Parathyroid adenoma (tissue), 2 donors: ENCODE data around the gene ADCY10.

ENCODE experiments used
- H2AFZ ChIP-seq: fragments of 300-600 bp; sonication (generic); one replicate; pipeline ENCODE4 v1.7.0; 2017; ENCODE audit warnings: antibody characterized with exemption, mild to moderate bottlenecking
- H3K27ac ChIP-seq: fragments of 300-600 bp; sonication (generic); one replicate; pipeline ENCODE4 v1.7.0; 2017
- H3K27me3 ChIP-seq: fragments of 300-600 bp; sonication (generic); one replicate; pipeline ENCODE4 v1.7.0; 2017; ENCODE audit warnings: low read length; ENCODE audit not compliant: control insufficient read depth, insufficient read depth
- H3K36me3 ChIP-seq: fragments of 300-600 bp; sonication (generic); one replicate; pipeline ENCODE4 v1.7.0; 2017; ENCODE audit warnings: low read length; ENCODE audit not compliant: control insufficient read depth, insufficient read depth
- H3K4me1 ChIP-seq: fragments of 300-600 bp; sonication (generic); one replicate; pipeline ENCODE4 v1.7.0; 2017; ENCODE audit warnings: control low read depth
- H3K4me2 ChIP-seq: fragments of 300-600 bp; sonication (generic); one replicate; pipeline ENCODE4 v1.7.0; 2017; ENCODE audit warnings: low read length
- H3K4me3 ChIP-seq: fragments of 300-600 bp; sonication (generic); one replicate; pipeline ENCODE4 v1.7.0; 2017; ENCODE audit warnings: low read depth, low read length
- H3K79me2 ChIP-seq: fragments of 300-600 bp; sonication (generic); one replicate; pipeline ENCODE4 v1.7.0; 2017; ENCODE audit warnings: control low read depth
- H3K9ac ChIP-seq: fragments of 300-600 bp; sonication (generic); one replicate; pipeline ENCODE4 v1.7.0; 2017; ENCODE audit warnings: mild to moderate bottlenecking
- H3K9me3 ChIP-seq: fragments of 300-600 bp; sonication (generic); one replicate; pipeline ENCODE4 v1.7.0; 2017; ENCODE audit warnings: low read length; ENCODE audit not compliant: control insufficient read depth
- CTCF ChIP-seq: fragments of 300-600 bp; sonication (generic); IDR thresholded peaks from one replicate; pipeline ENCODE4 v1.7.0; 2017; ENCODE audit warnings: antibody characterized with exemption, mild to moderate bottlenecking
- donor health status: primary hyperparathyroidism.

ADCY10 gene

DNA sequence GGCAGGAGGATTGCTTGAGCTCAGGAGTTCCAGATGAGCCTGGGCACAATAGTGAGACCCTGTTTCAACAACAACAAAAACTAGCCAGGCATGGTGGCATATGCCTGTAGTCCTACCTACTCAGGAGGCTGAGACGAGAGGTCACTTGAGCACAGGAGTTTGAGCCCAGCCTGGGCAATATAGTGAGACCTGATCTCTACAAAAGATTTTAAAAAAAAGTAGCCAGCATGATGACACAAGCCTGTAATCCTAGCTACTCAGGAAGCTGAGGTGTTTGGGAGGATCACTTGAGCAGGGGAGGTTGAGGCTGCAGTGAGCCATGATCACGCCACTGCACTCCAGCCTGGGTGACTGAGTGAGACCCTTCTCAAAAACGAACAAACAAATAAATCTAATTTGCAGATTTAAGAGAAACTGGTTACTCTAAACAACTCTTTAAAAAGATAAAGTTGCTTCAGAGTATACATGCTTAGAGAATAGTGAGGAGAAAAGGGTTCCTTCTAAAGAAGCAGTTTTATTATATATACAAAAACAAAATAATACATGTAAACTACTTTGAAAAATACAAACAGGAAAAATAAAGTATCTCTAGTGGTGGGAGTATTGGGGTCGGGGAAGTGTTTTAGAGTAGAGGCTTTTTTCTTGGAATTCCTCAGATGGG lies 88.4 kb downstream of the ADCY10 start:
- H2AFZ ChIP-seq, result no peak overlapping the region
- no peak for TF ChIP-seq CTCF
- H3K9ac ChIP-seq, result no peak overlapping the region
- no peaks in the 10 kb centered on the region for H3K27me3 ChIP-seq
- H3K4me3 ChIP-seq, result no peak overlapping the region
- no peaks in the 10 kb centered on the region for H3K9me3 ChIP-seq
- H3K36me3 ChIP-seq, result no peaks in the 10 kb centered on the region
- no peak overlapping the region for H3K27ac ChIP-seq
- H3K4me2 ChIP-seq, result no peak overlapping the region
- no peaks in the 10 kb centered on the region for H3K4me1 ChIP-seq
- no peaks in the 10 kb centered on the region for H3K79me2 ChIP-seq

GRCh38 chr1:167824163-167824794 lies 89.7 kb downstream of the ADCY10 start:
- TF ChIP-seq CTCF, result no peak
- H3K4me1 ChIP-seq, result no peaks in the 10 kb centered on the region
- H2AFZ ChIP-seq, result no peak overlapping the region
- H3K4me2 ChIP-seq, result no peak overlapping the region
- no peaks in the 10 kb centered on the region for H3K79me2 ChIP-seq
- H3K36me3 ChIP-seq, result no peaks in the 10 kb centered on the region
- H3K4me3 ChIP-seq, result no peak overlapping the region
- H3K9me3 ChIP-seq, result no peaks in the 10 kb centered on the region
- H3K27ac ChIP-seq, result no peak overlapping the region
- H3K27me3 ChIP-seq, result no peaks in the 10 kb centered on the region
- no peak overlapping the region for H3K9ac ChIP-seq

GRCh38 chr1:167821969-167822685 lies 91.8 kb downstream of the ADCY10 start:
- H3K79me2 ChIP-seq, result no peaks in the 10 kb centered on the region
- no peak for TF ChIP-seq CTCF
- H3K4me3 ChIP-seq, result no peak overlapping the region
- no peaks in the 10 kb centered on the region for H3K27me3 ChIP-seq
- H3K4me1 ChIP-seq, result no peaks in the 10 kb centered on the region
- H3K36me3 ChIP-seq, result no peaks in the 10 kb centered on the region
- no peak overlapping the region for H3K9ac ChIP-seq
- H3K4me2 ChIP-seq, result no peak overlapping the region
- no peak overlapping the region for H3K27ac ChIP-seq
- H3K9me3 ChIP-seq, result no peaks in the 10 kb centered on the region
- H2AFZ ChIP-seq, result no peak overlapping the region

- H3K36me3 ChIP-seq, result no peaks in the 10 kb centered on the region
- H3K27me3 ChIP-seq, result no peaks in the 10 kb centered on the region
- no peaks in the 10 kb centered on the region for H3K4me1 ChIP-seq
- no peaks in the 10 kb centered on the region for H3K9me3 ChIP-seq
- no peak overlapping the region for H2AFZ ChIP-seq
- TF ChIP-seq CTCF, result no peak
- H3K9ac ChIP-seq, result no peak overlapping the region
- H3K79me2 ChIP-seq, result no peaks in the 10 kb centered on the region
- no peak overlapping the region for H3K27ac ChIP-seq
- no peak overlapping the region for H3K4me2 ChIP-seq
- H3K4me3 ChIP-seq, result no peak overlapping the region
Observed at GRCh38 chr1:167821356-167821685, 92.6 kb downstream of the ADCY10 start.
